Kidney capillary endothelial cell (primary cell): ENCODE measurements around the gene KRTAP5-1.

ENCODE experiments used
- DNase-seq: peaks from one replicate; pipeline ENCODE4 v3.0.0-alpha.2; 2018; ENCODE audit warnings: low spot score

KRTAP5-1 gene

DNA sequence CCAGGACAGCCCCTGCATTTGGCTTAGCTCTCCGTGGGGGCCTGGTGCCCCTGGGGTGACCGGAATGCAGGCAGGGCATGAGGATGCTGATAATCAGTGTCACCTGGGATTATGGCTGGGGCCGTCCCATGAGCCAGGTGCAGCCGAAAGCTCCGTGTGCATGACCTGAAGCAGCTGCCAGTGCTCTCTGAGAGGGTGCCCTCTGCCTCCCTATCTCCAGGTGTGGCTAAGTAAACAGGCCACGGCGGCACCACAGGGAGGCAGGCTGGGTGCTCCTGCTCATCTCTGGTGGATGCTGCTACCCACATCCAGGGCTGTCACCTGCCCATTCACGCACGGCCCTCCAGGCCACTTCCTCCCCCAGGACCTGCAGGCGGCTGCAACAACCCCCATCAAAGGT is 42.8 kb downstream of the KRTAP5-1 start:
- DNase-seq: no peak

DNA sequence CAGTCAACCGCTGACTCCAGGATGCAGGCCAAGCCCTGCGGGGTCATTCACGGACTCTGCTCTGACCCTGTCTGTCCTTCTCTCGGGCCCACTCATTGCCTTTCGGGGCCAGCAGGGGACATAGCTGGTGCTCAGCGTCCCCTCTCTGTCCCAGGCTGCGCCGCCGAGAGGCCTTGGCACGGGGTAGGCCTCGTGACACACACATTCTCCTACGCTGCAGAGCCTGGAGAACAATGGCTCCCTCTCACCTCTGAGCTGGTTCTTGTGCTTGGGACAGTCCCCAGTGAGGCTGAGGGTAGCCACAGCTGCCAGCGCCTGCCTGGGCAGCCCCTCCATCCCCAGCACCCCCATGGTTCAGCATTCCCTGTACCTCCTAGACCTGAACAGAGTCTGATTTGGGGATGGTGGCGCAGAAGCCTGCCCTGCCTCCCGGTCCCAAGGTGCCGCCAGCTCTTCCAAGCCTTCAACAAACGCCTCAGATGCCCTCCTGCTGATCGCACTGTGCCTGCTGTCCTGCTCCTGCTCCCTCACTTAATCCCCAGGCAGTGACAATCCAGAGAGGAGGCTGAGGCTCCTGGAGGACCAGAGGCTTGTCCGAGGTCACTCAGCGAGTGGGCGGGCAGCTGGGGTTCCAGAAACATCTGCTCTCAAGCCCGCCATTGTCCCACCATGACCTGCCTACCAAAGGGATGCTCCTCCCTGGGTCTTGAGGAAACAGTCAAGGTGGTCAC is 43.4 kb downstream of the KRTAP5-1 start:
- DNase-seq: no peak

DNA sequence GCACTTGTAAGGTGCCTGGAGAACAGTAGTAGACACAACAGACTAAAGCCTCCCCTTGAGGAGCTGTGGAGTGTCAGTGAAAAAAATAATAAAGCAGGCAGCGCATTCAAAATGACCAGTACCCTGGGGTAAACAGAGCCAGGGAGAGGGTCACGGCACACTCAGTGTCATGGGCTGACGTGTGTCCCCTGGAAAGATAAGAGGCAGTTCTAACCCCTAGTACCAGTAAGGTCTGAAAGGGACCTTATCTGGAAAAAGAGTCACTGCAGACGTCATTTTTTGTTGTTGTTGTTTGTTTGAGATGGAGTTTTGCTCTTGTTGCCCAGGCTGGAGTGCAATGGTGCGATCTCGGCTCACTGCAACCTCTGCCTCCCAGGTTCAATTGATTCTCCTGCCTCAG is 45.0 kb downstream of the KRTAP5-1 start:
- DNase-seq: no peak

DNA sequence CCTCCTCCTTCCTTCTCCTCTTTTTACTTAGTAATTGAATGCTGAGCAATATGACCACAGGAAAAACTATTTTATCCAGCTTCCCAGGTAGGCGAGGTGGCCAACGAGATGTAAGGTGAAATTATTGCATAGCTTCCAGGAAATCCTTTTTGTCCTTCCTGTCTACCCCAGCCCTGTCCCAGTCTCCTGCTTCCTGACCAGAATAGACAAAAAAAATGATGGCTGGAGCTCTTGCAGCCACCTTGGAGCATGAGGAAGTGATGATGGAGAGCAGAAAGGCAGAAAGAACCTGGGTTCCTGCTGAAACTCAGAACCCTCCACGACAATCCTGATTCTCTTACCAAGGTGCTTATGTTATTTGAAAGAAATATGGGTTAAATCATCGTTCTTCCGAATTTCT is 46.9 kb downstream of the KRTAP5-1 start:
- DNase-seq: no peak

DNA sequence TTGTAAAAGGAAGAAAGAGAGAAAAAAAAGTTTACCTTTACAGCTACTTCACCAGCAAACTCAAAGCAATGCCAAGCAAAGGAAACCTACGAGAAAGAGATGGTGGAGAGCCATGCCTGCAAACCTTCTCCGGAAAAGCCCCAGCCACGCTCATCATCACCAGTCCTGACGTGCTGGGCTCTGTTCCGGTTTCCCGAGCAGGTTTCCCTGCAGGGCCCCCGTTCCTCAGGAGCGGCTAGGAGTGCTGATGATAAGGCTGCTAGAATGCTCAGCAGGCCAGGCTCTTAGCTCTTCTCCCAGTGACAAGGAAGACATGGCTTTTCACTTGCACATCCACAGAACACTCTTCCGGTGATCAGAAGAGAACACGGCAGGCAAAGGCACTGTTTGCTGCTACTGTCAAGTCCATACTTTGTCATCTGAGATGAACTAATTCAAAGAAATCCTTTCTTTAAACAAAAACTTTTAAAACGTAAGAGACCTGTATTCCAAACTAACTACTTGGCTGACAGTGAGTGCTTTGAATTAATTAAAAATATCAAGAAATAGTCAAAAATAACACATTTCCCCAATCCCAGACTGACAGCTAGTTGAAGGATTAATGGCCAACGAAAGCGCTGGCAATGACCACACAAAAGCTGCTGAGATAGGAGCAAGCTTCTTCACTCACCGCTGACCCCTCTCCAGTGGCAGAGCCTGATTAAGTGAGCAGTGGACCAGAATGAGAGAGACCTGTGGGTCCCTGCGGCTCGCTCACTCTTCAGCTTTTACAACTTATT is 48.8 kb downstream of the KRTAP5-1 start:
- no peak for DNase-seq

DNA sequence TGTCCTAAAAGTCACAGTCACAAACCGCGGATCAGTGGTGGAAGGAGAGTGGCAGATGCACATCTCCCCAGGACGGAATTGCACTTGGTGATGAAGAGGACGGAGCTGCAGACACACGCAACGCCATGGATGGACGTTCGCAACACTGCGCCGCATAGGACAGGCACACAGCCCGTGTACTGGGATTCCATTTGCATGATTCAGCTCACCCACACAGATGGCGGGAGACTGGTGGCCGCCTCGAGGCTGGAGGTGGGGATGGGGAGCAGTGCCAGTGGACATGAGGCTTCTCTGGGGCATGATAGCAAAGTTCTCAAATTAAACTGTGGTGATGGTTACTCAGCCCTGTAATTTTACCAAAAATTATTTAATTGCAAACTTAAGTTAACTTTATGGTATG is 50.4 kb downstream of the KRTAP5-1 start:
- DNase-seq: no peak
